OCI-LY7 (cell line): ENCODE measurements around the gene CEBPZOS.

Experiments used
- CTCF ChIP-seq: fragments of 200-600 bp; sonication (generic); conservative IDR thresholded peaks from 2 replicates; pipeline ENCODE4 v1.5.1; 2014; ENCODE audit warnings: mild to moderate bottlenecking, antibody characterized with exemption, low read length, moderate library complexity, mixed read lengths
- EZH2phosphoT487 ChIP-seq: fragments of 200-600 bp; sonication (generic); IDR thresholded peaks from 2 replicates; pipeline ENCODE4 v1.6.1; 2018; ENCODE audit warnings: low read depth, borderline replicate concordance, mild to moderate bottlenecking, mixed run types, antibody characterized with exemption, low read length, moderate library complexity, mixed read lengths

- no peak for TF ChIP-seq CTCF
- no peak for TF ChIP-seq EZH2phosphoT487
Observed at GRCh38 chr2:37181726-37182684, 14.3 kb upstream of the CEBPZOS start.
